GM19328 (cell line): ENCODE data around the gene MADD.
"Not testable (repeated sequence)": the region's sequence is repeated elsewhere in the genome, so short reads cannot be mapped to it uniquely, and the experiment has no call there.

Source experiments
- ATAC-seq: cut with Tn5 transposase; IDR thresholded peaks from one replicate; pipeline ENCODE4 v1.9.1; 2021; ENCODE audit warnings: mild to moderate bottlenecking, moderate library complexity; ENCODE audit not compliant: unreplicated experiment

Gene MADD

GRCh38 chr11:47317064-47317828 is 47.3 kb downstream of the MADD start:
- ATAC-seq, result no peak

DNA sequence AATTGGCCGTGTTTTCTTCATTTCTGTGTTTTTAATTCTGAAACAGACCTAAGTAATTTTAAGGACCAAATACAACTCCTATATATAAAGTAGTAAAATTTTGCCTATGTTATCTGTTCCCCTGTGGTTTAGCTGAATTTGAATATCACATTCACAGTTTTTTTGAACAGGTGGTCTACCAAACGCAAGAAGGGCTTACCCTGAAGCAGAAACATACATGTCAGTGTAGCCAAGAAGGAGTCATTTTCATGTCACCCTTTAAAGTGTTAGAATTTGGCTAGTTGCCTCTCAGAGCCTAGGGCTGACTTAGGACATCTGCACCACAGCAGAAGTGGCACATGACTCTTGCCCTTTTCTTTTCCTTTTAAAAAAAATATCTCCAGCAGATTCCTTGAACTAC is 48.2 kb downstream of the MADD start:
- no peak for ATAC-seq

- ATAC-seq, result no peak
Observed at GRCh38 chr11:47324520-47324919, 54.6 kb downstream of the MADD start.

DNA sequence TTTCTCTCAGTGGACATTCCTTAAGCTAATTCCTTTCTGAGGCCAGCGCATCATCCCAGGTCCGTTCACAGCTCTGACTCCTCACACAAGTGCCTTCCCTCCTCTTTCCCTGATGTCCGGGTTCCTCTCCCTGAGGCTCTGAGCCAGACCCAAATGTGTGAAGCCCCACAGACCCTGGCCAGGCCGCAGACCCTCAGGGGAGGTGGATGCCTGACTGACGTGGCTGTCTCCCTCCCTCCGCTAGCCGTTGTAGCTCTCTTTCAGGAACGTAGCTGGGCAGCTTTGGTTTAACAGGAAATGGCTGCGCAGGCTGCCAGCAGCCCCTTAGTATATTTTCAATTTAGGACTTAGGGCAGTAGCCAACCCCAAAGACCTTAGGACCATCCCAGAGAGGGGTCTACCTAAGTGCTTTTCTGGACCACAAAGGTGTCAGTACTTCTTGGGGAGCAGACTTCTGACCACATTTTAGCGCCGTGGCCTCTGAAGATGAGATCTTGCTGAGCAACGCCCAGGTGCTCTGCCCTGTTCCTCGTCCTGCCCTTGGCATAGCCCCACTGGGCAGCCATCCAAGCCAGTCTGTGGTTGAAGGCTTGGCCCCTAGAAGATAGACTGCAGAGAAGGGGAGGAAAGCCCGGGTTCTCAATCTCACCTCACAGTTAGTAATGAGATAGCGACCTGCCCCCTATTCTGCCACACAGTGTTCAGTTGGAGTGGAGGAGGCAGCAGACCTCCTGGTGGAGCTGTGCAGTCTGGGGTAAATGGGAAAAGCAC is 55.5 kb downstream of the MADD start:
- ATAC-seq, result no peak

DNA sequence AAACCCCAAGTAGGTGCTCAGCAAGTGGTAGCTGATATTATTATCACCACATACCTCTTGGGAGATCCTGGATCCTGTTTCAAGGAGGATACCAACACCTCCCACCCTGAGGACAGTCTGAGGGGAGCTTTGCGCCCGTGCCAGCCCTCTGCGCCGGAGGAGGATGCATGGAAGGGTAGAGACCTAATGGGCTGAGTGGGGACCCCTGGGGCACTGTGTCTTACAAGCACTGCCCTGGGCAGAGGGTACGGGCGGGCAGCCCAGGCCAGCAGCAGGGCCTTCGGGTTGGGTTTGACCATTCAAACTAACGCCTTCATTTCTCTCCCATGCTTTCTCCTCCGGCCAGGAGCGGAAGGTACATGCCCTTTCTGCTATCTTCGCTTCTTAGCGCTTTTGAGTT is 56.3 kb downstream of the MADD start:
- ATAC-seq, result no peak

GRCh38 chr11:47327025-47327424 is 57.1 kb downstream of the MADD start:
- no peak for ATAC-seq

DNA sequence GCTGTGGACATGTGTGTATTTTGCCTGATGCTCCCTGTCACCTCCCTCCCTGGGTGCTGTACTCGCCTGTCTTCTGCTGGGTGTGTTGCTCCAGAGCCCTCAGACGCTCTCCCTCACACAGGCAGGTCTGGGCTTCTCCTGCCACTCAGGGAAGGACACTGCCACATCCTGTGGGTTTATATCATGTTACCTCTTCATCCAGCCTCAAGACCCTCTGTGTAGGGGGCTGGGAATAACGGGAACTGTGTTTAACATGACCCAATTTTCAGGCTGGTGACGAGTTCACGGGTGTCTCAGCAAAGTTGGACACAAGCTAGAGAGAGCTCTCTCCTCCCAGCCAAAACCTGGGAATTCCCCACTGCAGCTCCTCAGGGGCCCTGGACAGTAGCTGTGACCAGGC is 58.0 kb downstream of the MADD start:
- ATAC-seq, result no peak

DNA sequence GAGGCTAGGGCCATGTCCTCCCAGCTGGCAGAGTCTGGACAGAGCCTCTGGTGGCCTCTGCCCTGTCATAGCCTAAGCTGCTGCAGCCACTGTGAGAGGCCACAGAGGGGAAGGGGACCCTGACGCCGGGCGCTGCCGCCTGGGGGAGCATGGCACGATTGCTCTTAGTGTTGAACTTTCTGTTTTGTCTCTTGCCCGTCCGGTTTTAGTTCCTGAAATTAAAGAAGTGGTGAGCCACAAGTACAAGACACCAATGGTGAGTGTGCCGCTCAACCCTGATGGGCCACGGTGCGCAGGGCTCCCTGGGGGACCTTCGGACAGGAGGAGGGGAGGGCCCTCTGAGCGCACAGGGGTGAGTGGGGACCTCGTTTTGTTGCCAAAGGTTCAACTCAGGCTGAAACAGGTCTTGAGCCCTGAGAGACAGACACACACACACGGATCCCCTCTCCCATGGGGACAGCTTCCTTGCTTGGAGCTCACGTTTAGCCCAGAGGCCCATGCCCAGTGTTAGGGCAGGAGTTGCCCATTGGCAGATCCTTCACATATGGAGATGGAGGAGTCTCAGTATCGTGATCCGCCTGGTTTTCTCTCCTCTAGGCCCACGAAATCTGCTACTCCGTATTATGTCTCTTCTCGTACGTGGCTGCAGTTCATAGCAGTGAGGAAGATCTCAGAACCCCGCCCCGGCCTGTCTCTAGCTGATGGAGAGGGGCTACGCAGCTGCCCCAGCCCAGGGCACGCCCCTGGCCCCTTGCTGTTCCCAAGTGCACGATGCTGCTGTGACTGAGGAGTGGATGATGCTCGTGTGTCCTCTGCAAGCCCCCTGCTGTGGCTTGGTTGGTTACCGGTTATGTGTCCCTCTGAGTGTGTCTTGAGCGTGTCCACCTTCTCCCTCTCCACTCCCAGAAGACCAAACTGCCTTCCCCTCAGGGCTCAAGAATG is 58.8 kb downstream of the MADD start:
- ATAC-seq, result no peak

GRCh38 chr11:47329431-47329986 is 59.6 kb downstream of the MADD start:
- ATAC-seq, result no peak

DNA sequence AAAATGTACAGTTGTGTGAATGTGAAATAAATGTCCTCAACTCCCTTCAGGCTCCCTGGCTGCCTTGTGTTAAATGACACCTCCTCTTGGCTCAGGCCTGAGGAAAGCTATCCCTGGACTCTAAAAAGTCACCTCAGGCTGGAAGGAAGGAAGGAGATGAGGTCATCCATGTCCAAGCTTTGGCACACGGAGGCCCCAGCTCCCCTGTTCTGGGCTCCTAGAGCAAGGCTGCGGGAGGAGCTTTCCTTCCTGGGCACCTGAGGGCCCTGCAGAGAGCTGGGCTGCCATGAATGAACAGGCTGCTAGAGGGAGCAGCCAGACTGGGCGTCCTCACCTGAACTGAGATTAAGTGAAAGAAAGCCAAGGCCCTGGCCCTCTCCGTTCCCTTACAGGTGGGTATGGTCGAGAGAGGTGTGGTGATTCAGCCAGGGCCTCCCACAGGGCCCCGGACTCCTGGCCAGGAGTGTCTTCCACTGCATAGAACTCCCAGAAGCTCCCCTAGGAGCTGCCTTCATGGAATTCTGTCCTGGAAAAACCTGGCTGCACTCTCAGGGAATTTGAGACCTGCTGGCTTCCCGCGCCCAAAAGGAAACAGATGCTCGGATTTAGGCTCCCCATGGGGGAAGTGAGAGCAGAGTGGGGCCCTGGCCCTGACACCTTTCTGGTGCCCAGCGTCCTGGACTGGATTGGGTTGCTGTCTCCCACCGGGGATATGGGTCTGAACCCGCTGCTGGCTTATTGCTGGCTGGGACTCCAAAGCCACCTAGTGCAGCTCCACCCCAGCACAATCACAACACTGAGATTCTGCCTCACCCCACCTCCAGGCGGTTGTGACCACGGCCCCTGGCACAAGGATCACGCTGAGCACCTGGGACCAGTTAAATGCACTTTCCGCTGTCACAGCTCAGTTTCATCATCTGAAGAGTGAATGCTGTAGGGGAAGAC is 60.3 kb downstream of the MADD start:
- no peak for ATAC-seq

DNA sequence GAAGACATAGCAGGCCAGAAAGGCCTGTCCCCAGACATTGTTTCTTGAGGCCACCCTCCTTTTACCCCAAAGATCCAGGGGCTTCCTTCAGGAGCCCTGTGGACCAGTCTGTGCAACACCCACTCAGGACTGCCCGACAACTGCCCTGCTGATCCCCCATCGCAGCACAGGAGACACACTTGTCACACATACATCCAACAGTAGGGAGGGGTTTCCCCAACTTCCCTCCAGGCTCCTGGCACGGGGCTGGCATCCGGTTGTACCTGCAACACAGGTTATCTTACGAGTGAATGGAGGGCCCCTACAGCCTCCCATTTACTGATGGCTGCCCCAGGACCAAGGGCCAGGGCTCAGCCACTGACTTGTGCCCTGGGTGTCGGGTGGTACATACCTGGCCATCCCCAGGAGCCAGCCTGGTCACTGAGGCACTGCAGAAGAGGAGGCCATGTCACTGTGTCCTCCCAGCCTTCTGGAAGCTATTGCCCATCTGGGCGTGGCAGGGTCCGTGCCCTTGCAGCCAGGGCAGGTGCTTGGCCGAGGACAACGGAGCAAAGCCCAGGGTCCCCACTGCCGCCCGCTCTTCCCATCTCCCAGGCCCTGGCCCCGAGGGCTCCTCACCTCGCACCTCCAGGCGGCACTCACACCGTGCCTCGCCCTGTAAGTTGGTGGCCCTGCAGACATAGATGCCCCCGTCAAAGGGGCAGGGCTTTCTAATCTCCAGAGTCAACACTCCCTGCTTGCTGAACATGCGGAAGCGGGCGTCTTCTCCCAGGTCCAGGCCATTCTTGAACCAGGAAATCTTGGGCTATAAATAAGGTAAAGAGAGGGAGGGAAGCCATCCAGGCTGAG is 61.7 kb downstream of the MADD start:
- ATAC-seq, result no peak

DNA sequence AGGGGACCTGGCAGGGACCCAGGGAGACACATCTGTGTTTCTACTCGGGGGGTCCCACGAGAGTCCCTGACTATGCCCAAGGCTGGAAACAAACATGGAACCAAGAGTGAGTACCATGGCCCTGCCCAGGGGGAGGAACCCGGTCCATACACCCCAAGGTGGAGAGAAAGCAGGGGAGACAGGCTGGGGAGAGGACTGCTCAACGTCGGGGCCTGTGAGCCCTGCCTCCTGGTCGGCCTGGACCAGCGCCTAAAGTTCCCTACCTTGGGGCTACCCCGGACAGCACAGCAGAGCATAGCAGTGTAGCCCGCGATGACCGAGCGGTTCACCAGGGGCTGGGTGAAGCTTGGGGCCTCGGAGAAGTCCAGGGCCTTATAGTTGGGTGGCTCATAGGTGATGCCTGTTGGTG is 62.4 kb downstream of the MADD start:
- no peak for ATAC-seq

DNA sequence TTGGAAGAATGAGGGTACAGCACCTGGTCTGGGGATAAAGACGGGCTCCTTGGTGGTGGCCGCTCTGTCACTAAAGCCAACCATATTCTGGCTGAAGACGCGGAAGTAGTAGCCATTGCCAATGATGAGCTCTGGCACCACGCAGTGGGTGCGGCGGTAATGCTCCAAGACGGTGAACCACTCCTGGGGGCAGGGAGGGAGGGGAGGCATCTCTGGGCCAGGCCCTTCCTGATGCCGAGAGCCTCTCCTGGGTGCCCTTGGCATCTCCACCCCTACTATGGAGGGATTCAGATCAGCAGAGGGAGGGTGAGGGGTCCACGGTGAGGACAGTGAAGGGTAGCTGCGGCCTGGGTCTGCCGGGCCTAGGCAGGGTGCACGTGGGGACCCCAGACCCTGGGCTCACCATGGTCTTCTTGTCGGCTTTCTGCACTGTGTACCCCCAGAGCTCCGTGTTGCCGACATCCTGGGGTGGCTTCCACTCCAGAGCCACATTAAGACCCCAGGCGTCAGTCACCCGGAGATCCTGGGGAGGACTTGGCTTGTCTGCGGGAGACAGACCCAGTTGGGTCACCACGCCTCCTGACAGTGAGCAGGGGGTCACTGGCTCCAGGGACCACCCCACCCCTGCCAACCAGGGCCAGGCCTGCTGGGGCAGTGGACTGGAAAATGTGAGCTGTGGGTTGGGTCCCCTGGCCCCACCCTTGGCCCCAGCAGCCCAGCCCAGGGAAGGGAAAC is 63.0 kb downstream of the MADD start:
- ATAC-seq, result no peak

GRCh38 chr11:47333526-47333845 is 63.6 kb downstream of the MADD start:
- ATAC-seq, result no peak

DNA sequence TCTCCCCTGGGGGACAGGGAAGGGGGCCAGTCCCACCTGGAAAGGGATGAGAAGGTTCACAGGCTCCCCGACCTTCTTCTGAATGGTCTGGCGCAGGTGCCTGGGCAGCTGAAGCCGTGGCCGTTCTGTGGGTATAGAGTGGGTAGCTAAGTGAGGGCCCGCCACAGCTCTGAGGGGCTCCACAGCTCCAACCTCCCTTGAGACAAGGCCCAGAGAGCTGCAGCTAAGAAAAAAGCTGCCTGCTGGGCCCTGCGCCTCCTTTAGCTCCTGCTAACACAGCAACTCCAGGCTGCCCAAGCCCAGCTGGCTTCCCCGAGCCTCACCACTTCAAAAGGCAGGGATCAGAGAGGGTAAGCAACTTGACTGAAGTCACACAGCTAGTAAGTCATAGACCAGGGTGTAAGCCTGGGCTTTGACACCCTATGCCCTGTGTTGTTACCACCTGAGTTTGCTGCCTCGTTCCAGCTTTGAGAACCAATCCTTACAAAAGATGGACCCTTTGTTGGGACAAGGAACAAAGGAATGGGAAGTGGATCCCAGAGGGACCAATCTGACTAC is 64.0 kb downstream of the MADD start:
- no peak for ATAC-seq

- not testable (repeated sequence) for ATAC-seq
Observed at GRCh38 chr11:47334699-47335411, 64.9 kb downstream of the MADD start.

- no peak for ATAC-seq
Observed at GRCh38 chr11:47335733-47336132, 65.8 kb downstream of the MADD start.

DNA sequence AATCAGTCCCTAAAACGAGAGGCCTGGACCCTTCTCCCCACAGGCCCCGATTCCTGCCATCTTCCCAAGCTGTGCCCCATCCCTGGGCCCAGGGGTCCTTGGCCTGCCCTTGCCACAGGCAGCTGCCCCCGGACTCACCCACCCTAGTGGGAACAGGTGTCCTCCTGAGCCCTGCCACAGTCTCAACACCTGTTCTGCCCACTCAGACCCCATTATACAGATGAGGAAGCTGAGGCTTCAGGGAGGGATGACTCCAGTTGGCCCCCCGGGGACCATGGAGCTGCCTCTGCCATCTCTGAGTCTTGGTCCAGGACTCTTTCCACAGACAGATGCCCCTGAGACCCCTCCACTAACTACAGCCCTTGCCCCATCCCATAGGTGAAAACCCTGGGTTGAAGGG is 66.7 kb downstream of the MADD start:
- ATAC-seq, result no peak
